ENCODE data around the gene TMEM86B.

DNA sequence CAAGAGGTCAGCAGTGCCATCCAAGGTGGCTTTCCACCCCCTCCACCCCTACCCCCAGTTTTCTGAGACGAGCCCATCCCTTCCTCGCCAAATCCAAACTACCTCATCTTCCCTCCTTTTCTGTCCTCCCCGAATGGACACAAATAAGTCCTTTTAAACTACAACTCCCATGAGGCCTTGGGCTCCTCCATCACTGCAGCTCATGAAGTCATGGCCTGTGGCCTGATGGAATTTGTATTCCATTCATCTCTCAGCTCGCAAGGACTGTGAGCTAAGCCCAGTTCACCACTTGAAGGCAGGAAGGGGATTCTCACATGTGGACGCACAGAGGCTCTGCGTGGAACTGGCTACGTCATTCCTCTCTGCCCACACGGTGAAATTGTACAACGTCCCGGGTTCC, 31.8 kb downstream of the TMEM86B start:
- TF ChIP-seq, protein P1, sequence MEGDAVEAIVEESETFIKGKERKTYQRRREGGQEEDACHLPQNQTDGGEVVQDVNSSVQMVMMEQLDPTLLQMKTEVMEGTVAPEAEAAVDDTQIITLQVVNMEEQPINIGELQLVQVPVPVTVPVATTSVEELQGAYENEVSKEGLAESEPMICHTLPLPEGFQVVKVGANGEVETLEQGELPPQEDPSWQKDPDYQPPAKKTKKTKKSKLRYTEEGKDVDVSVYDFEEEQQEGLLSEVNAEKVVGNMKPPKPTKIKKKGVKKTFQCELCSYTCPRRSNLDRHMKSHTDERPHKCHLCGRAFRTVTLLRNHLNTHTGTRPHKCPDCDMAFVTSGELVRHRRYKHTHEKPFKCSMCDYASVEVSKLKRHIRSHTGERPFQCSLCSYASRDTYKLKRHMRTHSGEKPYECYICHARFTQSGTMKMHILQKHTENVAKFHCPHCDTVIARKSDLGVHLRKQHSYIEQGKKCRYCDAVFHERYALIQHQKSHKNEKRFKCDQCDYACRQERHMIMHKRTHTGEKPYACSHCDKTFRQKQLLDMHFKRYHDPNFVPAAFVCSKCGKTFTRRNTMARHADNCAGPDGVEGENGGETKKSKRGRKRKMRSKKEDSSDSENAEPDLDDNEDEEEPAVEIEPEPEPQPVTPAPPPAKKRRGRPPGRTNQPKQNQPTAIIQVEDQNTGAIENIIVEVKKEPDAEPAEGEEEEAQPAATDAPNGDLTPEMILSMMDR (conservative IDR thresholded peaks at IDR 0.05 in 1 of 2, IDR thresholded peaks at IDR 0.05 in 1 of 2; ENCODE audit: low read depth in 1 of 2, low read length in 2 of 2), result no peak
- no peak for TF ChIP-seq EZH2 (IDR thresholded peaks at IDR 0.05; ENCODE audit: low read length, missing control alignments)

Data from fibroblast of lung (primary cell).